GM23338 (cell line): Measurements from ENCODE around the gene FLNB. TPM values are rescaled to one million over a fixed set of nuclear protein-coding genes. Genes with fewer than 3 reads are reported as not detected.
A peak's percentile ranks its signal among the peaks of the same experiment; 100 is the strongest.

Source experiments
- ATAC-seq: fragments of 200-7000 bp; cut with Tn5 transposase; 3 replicates; pipeline ENCODE4 v1.9.1; 2020
- DNase-seq: peaks from one replicate; pipeline ENCODE4 v3.0.0-alpha.2; 2015; ENCODE audit warnings: low spot score
- H2AFZ ChIP-seq: fragments of 200-600 bp; sonication (generic); 2 replicates; pipeline ENCODE4 v1.8.0; 2016; ENCODE audit warnings: antibody characterized with exemption, mild to moderate bottlenecking, moderate library complexity
- H3F3A ChIP-seq: fragments of 200-600 bp; sonication (generic); replicated peaks from 2 replicates; pipeline ENCODE4 v1.8.0; 2017; ENCODE audit warnings: antibody characterized with exemption, mixed run types, low read depth
- H3K27ac ChIP-seq: fragments of 200-600 bp; sonication (generic); 2 replicates; pipeline ENCODE4 v1.6.1; 2016; ENCODE audit warnings: low read depth
- H3K27me3 ChIP-seq: fragments of 200-600 bp; sonication (generic); 2 replicates; pipeline ENCODE4 v1.8.0; 2016; ENCODE audit warnings: mild to moderate bottlenecking, mixed run types, moderate library complexity; ENCODE audit not compliant: insufficient read depth
- H3K36me3 ChIP-seq: fragments of 200-600 bp; sonication (generic); 2 replicates; pipeline ENCODE4 v1.8.0; 2016; ENCODE audit warnings: mild to moderate bottlenecking; ENCODE audit not compliant: insufficient read depth
- H3K4me1 ChIP-seq: fragments of 200-600 bp; sonication (generic); 2 replicates; pipeline ENCODE4 v1.8.0; 2016; ENCODE audit warnings: mild to moderate bottlenecking, moderate library complexity; ENCODE audit not compliant: insufficient read depth
- H3K4me2 ChIP-seq: fragments of 200-600 bp; sonication (generic); 2 replicates; pipeline ENCODE4 v1.7.1; 2017; ENCODE audit warnings: mixed run types
- H3K4me3 ChIP-seq: fragments of 200-600 bp; sonication (generic); 2 replicates; pipeline ENCODE4 v1.6.1; 2016; ENCODE audit warnings: mixed run types
- H3K79me2 ChIP-seq: fragments of 200-600 bp; sonication (generic); replicated peaks from 2 replicates; pipeline ENCODE4 v1.8.0; 2017; ENCODE audit warnings: mild to moderate bottlenecking; ENCODE audit not compliant: insufficient read depth
- H3K9me2 ChIP-seq: fragments of 200-600 bp; sonication (generic); 2 replicates; pipeline ENCODE4 v1.8.0; 2017; ENCODE audit not compliant: insufficient read depth
- H4K20me1 ChIP-seq: fragments of 200-600 bp; sonication (generic); replicated peaks from 2 replicates; pipeline ENCODE4 v1.8.0; 2017; ENCODE audit warnings: mild to moderate bottlenecking; ENCODE audit not compliant: insufficient read depth
- H3K27ac Mint-ChIP-seq: 2 replicates; pipeline ENCODE4 v1.8.0; 2020; ENCODE audit warnings: inconsistent platforms, mild to moderate bottlenecking, moderate library complexity, mixed read lengths
- H3K27me3 Mint-ChIP-seq: 3 replicates; pipeline ENCODE4 v1.8.0; 2022; ENCODE audit warnings: low read depth, mild to moderate bottlenecking, moderate library complexity, mixed read lengths, inconsistent platforms; ENCODE audit not compliant: insufficient read depth, poor library complexity
- H3K36me3 Mint-ChIP-seq: 3 replicates; pipeline ENCODE4 v1.8.0; 2021; ENCODE audit warnings: low read depth, mild to moderate bottlenecking, inconsistent platforms, moderate library complexity, mixed read lengths
- H3K4me1 Mint-ChIP-seq: 3 replicates; pipeline ENCODE4 v1.8.0; 2020; ENCODE audit warnings: mild to moderate bottlenecking, inconsistent platforms, mixed read lengths
- H3K4me3 Mint-ChIP-seq: 3 replicates; pipeline ENCODE4 v1.8.0; 2021; ENCODE audit warnings: moderate library complexity, mild to moderate bottlenecking, inconsistent platforms, mixed read lengths
- H3K9me3 Mint-ChIP-seq: 3 replicates; pipeline ENCODE4 v1.8.0; 2020; ENCODE audit warnings: moderate library complexity, mild to moderate bottlenecking, inconsistent platforms, mixed read lengths
- CREB1 ChIP-seq: fragments of 250-450 bp; sonication (Bioruptor Pico); IDR thresholded peaks from 2 replicates; pipeline ENCODE4 v1.5.0; 2020; ENCODE audit warnings: low read depth, mild to moderate bottlenecking, moderate library complexity
- CTCF ChIP-seq, 2 experiments: fragments of 200-600 bp in 1 of 2; sonication (generic) in 1 of 2; conservative IDR thresholded peaks; 2 replicates each; pipeline versions ENCODE4 v1.5.1 to v1.6.1; 2016 to 2017; ENCODE audit warnings: antibody characterized with exemption in 2 of 2, low read depth in 2 of 2, mild to moderate bottlenecking in 2 of 2, moderate library complexity in 1 of 2
- EZH2 ChIP-seq: fragments of 200-600 bp; sonication (generic); IDR thresholded peaks from one replicate; pipeline ENCODE4 v1.8.0; 2017; ENCODE audit warnings: antibody characterized with exemption, mild to moderate bottlenecking, low read depth; ENCODE audit not compliant: unreplicated experiment
- EZH2phosphoT487 ChIP-seq: fragments of 200-600 bp; sonication (generic); IDR thresholded peaks from one replicate; pipeline ENCODE4 v1.8.1; 2018; ENCODE audit warnings: antibody characterized with exemption; ENCODE audit not compliant: unreplicated experiment
- NANOG ChIP-seq: IDR thresholded peaks from 2 replicates; pipeline ENCODE4 v1.6.1; 2016; ENCODE audit warnings: antibody characterized with exemption, borderline replicate concordance
- STAT1 ChIP-seq: IDR thresholded peaks from one replicate; pipeline ENCODE4 v1.6.1; 2016; ENCODE audit warnings: antibody characterized with exemption; ENCODE audit not compliant: unreplicated experiment
- ZNF114 ChIP-seq: fragments of 250-450 bp; sonication (Bioruptor Pico); IDR thresholded peaks from 2 replicates; pipeline ENCODE4 v1.5.0; 2020; ENCODE audit warnings: mild to moderate bottlenecking, moderate library complexity
- ZNF331 ChIP-seq: fragments of 250-450 bp; sonication (Bioruptor Pico); IDR thresholded peaks from 2 replicates; pipeline ENCODE4 v1.5.0; 2020; ENCODE audit warnings: low read depth, mild to moderate bottlenecking, moderate library complexity
- polyA plus RNA-seq: library from polyadenylated mRNA; unstranded; fragments of >200 nt; fragmentation: Nextera tagmentation; extraction: Ambion mirVana; gene quantifications from 2 replicates; pipeline ENCODE4 v1.2.1, GENCODE V29; 2016
- total RNA-seq: library from RNA; depleted of rRNA; stranded (reverse); fragments of >200 nt; shearing (Covaris generic); gene quantifications from 2 replicates; pipeline ENCODE4 v1.2.3, GENCODE V29; 2014
- TF ChIP-seq, protein P1 (sequence below): fragments of 250-450 bp; sonication (Bioruptor Pico); IDR thresholded peaks from 2 replicates; pipeline ENCODE4 v1.5.0; 2020; ENCODE audit warnings: mild to moderate bottlenecking, moderate library complexity

The FLNB gene
- total and polyA plus RNA-seq, 2 experiments from 2014 or later: 39.7 to 179 TPM

- Histone ChIP-seq H2AFZ (no peak overlapping the region), H3F3A (peaks cover 7% of the 10 kb centered on the region; the same call in 1 of the 2 replicates), H3K4me2 (no peak overlapping the region), H3K4me1 (peaks cover 71% of the 10 kb centered on the region), H3K4me3 (no peak overlapping the region), H3K36me3 (no peaks in the 10 kb centered on the region), H4K20me1 (no peaks in the 10 kb centered on the region; the same call in 1 of the 2 replicates), H3K27ac (peak overlapping the region; percentile 68), H3K9me2 (no peaks in the 10 kb centered on the region), H3K27me3 (no peaks in the 10 kb centered on the region), H3K79me2 (peaks cover 100% of the 10 kb centered on the region)
- Mint-ChIP-seq H3K27ac (no peak overlapping the region), H3K4me1 (peaks cover 52% of the 10 kb centered on the region), H3K27me3 (peaks cover 4% of the 10 kb centered on the region), H3K9me3 (no peaks in the 10 kb centered on the region), H3K36me3 (no peaks in the 10 kb centered on the region), H3K4me3 (no peak overlapping the region)
- no peak for TF ChIP-seq ZNF114 (CRISPR knock-in tag)
- no peak for ATAC-seq
- DNase-seq: no peak
These were observed 24.0 kb downstream of the FLNB start for GRCh38 chr3:58032186-58032585.

DNA sequence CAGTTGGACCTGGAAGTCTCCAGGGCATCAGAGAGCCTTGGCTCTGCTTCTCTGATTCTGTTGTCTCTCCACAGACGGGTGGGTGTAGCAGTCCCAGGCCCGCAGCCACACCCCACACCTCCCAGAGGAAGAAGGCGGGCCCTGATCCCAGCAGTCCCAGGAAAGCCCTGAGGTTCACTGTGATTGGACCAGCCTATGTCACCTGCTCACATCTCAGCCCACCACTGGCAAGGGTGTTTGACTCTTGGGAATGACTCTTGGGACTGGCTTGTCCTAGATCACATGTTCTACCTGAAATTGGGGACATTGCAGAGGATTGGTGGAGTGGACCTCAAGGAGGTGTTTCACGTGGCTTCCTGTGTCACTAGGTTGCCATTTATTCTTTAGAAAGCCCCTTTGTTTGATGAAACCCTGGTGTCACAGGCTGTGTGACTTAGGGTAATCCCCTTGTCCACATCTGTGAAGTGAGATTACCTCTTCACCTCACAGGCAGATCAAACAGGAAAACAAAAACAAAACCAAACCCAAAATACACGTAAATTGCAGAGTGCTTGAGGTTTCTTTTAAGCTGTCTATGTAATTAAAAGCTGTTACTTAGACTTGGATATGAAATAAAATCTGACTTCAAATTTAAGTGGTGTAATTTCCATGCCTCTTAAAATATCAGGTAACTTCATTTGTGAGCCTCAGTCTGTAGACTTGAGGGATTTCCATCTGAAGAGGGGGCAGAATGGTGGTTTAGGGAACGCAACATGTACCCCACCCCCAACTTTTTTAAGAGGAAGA is 26.7 kb downstream of the FLNB start:
- Histone ChIP-seq H3F3A (no peaks in the 10 kb centered on the region), H3K27me3 (no peaks in the 10 kb centered on the region), H4K20me1 (no peaks in the 10 kb centered on the region; the same call in 1 of the 2 replicates), H3K36me3 (no peaks in the 10 kb centered on the region), H3K79me2 (peaks cover 98% of the 10 kb centered on the region), H3K27ac (peak overlapping the region; percentile 72), H3K4me3 (no peak overlapping the region), H3K9me2 (no peaks in the 10 kb centered on the region), H2AFZ (no peak overlapping the region), H3K4me2 (peak overlapping the region; percentile 58), H3K4me1 (peaks cover 71% of the 10 kb centered on the region)
- Mint-ChIP-seq H3K9me3 (no peaks in the 10 kb centered on the region), H3K4me1 (peaks cover 54% of the 10 kb centered on the region), H3K36me3 (0 out of 3 replicates have a peak, but pooled peaks cover 5% of the 10 kb centered on the region), H3K27ac (no peak overlapping the region), H3K27me3 (peaks cover 8% of the 10 kb centered on the region), H3K4me3 (no peak overlapping the region)
- TF ChIP-seq CREB1 (CRISPR knock-in tag): no peak
- TF ChIP-seq ZNF114 (CRISPR knock-in tag): no peak
- TF ChIP-seq, protein P1, sequence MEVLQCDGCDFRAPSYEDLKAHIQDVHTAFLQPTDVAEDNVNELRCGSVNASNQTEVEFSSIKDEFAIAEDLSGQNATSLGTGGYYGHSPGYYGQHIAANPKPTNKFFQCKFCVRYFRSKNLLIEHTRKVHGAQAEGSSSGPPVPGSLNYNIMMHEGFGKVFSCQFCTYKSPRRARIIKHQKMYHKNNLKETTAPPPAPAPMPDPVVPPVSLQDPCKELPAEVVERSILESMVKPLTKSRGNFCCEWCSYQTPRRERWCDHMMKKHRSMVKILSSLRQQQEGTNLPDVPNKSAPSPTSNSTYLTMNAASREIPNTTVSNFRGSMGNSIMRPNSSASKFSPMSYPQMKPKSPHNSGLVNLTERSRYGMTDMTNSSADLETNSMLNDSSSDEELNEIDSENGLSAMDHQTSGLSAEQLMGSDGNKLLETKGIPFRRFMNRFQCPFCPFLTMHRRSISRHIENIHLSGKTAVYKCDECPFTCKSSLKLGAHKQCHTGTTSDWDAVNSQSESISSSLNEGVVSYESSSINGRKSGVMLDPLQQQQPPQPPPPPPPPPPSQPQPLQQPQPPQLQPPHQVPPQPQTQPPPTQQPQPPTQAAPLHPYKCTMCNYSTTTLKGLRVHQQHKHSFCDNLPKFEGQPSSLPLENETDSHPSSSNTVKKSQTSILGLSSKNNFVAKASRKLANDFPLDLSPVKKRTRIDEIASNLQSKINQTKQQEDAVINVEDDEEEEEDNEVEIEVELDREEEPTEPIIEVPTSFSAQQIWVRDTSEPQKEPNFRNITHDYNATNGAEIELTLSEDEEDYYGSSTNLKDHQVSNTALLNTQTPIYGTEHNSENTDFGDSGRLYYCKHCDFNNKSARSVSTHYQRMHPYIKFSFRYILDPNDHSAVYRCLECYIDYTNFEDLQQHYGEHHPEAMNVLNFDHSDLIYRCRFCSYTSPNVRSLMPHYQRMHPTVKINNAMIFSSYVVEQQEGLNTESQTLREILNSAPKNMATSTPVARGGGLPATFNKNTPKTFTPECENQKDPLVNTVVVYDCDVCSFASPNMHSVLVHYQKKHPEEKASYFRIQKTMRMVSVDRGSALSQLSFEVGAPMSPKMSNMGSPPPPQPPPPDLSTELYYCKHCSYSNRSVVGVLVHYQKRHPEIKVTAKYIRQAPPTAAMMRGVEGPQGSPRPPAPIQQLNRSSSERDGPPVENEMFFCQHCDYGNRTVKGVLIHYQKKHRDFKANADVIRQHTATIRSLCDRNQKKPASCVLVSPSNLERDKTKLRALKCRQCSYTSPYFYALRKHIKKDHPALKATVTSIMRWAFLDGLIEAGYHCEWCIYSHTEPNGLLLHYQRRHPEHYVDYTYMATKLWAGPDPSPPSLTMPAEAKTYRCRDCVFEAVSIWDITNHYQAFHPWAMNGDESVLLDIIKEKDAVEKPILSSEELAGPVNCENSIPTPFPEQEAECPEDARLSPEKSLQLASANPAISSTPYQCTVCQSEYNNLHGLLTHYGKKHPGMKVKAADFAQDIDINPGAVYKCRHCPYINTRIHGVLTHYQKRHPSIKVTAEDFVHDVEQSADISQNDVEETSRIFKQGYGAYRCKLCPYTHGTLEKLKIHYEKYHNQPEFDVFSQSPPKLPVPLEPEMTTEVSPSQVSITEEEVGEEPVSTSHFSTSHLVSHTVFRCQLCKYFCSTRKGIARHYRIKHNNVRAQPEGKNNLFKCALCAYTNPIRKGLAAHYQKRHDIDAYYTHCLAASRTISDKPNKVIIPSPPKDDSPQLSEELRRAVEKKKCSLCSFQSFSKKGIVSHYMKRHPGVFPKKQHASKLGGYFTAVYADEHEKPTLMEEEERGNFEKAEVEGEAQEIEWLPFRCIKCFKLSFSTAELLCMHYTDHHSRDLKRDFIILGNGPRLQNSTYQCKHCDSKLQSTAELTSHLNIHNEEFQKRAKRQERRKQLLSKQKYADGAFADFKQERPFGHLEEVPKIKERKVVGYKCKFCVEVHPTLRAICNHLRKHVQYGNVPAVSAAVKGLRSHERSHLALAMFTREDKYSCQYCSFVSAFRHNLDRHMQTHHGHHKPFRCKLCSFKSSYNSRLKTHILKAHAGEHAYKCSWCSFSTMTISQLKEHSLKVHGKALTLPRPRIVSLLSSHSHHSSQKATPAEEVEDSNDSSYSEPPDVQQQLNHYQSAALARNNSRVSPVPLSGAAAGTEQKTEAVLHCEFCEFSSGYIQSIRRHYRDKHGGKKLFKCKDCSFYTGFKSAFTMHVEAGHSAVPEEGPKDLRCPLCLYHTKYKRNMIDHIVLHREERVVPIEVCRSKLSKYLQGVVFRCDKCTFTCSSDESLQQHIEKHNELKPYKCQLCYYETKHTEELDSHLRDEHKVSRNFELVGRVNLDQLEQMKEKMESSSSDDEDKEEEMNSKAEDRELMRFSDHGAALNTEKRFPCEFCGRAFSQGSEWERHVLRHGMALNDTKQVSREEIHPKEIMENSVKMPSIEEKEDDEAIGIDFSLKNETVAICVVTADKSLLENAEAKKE (CRISPR knock-in tag): no peak
- no peak for TF ChIP-seq EZH2
- TF ChIP-seq NANOG: no peak
- no peak for TF ChIP-seq STAT1
- no peak for TF ChIP-seq ZNF331 (CRISPR knock-in tag)
- no peak for TF ChIP-seq EZH2phosphoT487
- no peak for TF ChIP-seq CTCF (conservative IDR thresholded peaks at IDR 0.05; ENCODE audit: low read depth in 2 of 2)
- DNase-seq (peak; percentile 41), ATAC-seq (peak; percentile 59)
